ENCODE results near the gene GLYATL3.
"Not testable (repeated sequence)": the region's sequence is repeated elsewhere in the genome, so short reads cannot be mapped to it uniquely, and the experiment has no call there.

Gene GLYATL3

GRCh38 chr6:49499623-49500022 lies at the start of gene GLYATL3:
Gene GLYATL3 (plus strand): TSS chr6:49499923. CDS start chr6:49511991, 12,068 bp downstream.
- DNase-seq (ENCODE audit: low read depth in 1 of 2, low spot score in 1 of 2) = no peak

GRCh38 chr6:49453221-49453620 lies 46.5 kb upstream of the GLYATL3 start:
- DNase-seq (ENCODE audit: low read depth in 1 of 2, low spot score in 1 of 2) = no peak

GRCh38 chr6:49454787-49455709 lies 44.7 kb upstream of the GLYATL3 start:
- DNase-seq (ENCODE audit: low read depth in 1 of 2, low spot score in 1 of 2) = no peak

DNA sequence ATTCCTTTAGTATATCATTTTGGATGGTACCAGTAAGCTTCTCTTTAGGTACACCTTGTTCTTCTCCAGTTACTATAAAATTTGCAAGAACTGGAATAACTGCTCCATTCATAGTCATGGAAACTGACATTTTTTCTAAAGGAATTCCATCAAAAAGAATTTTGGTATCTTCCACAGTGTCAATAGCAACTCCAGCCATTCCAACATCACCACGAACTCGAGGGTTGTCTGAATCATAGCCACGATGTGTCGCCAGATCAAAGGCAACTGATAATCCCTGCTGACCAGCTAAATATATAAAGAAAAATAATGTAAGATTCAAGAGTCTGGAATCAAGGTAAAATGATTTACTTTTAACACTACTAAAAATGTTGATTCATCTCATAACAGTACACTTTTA lies 42.0 kb upstream of the GLYATL3 start:
- DNase-seq (ENCODE audit: low read depth in 1 of 2, low spot score in 1 of 2) = no peak

GRCh38 chr6:49462071-49462470 lies 37.7 kb upstream of the GLYATL3 start:
- DNase-seq (ENCODE audit: low read depth in 1 of 2, low spot score in 1 of 2) = no peak

DNA sequence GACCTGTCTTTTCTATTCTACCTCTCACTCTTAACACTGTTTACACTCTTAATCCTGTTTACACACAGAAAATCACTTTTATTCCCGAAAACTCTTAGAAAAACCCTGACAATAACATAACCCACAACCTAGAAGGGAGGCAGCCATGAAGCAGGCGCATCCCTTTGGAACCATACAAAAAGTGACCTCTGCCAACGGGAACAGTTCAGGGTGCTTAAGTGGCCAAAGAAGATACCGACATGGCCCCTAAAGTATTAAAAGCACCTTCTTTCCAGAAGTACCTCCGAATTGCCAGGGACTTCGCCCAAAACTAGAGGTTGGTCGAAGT lies 37.2 kb upstream of the GLYATL3 start:
- DNase-seq (ENCODE audit: low read depth in 1 of 2, low spot score in 1 of 2) = no peak

DNA sequence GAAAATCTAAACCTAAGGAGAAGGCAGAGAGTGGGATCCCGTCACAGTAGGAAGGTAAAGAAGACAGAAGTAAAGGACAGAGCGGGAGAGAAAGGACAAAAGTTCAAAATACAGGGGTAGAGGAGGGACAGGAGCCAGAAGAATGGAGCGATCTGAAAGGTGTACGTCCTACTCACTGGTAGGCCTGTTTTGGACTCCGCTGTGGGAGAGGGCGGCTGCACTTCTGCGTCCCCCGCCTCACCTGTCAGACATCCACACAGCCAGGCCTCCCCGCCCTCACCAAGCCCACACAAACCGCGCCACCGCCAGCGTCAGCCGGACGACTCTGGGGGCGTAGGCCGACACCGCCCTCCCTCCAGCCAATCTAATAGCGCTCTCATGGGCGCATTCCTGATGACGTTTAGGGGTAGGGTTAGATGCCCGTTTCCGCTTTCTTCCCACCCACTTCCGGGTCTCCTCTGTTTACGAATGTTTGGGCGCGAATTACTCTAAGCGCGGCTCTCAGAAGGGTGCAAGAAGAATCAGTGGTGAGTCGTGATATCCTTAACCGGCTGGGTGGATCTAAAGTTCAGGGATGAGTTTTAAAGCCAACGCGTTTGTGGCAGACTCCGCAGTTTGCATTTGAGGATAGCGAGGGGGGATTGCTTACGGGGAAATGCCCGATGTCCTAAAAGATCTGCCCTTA lies 36.7 kb upstream of the GLYATL3 start, which contains the start of the genes CENPQ and MMUT:
TSS of gene CENPQ (plus strand) at position 444 of the 685 bp plus-strand sequence. CDS start 6,807 bp downstream, outside the sequence.
TSS of gene MMUT (minus strand) at position 327 of the 685 bp plus-strand sequence. CDS start 3,787 bp downstream, outside the sequence.
- peak; percentile 68 to 90 for DNase-seq (ENCODE audit: low read depth in 1 of 2, low spot score in 1 of 2)

- no peak for DNase-seq (ENCODE audit: low read depth in 1 of 2, low spot score in 1 of 2)
Measured at GRCh38 chr6:49463612-49463967, 36.1 kb upstream of the GLYATL3 start.

DNA sequence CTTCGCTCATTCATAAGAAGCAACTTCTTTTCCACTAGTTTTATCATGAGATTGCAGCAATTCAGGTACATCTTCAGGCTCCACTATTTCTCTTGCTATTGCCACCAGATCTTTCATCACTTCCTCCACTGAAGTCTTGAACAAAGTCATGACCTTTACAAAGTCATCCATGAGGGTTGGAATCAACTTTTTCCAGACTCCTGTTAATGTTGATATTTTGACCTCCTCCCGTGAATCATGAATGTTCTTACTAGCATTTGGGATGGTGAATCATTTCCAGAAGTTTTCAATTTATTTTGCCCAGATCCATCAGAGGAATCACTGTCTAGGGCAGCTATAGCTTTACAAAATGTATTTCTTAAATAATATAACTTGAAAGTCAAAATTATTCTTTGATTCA lies 35.0 kb upstream of the GLYATL3 start:
- DNase-seq (ENCODE audit: low read depth in 1 of 2, low spot score in 1 of 2) = no peak

DNA sequence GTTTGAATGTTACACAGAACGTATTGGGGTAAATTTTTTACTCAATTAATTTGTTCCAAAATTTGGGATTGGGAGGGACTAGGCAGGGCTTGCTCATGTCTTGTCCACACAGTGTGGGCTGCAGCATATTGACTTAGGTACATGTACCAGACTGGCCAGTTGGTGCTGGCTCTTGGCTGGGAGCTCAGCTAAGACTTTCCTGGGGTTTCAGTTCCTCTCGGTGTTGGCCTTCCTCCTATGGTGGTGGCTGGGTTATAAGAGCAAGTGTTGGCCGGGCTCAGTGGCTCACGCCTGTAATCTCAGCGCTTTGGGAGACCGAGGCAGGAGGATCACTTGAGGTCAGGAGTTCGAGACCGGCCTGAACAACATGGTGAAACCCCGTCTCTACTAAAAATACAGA lies 31.7 kb upstream of the GLYATL3 start:
- no peak for DNase-seq (ENCODE audit: low read depth in 1 of 2, low spot score in 1 of 2)

DNA sequence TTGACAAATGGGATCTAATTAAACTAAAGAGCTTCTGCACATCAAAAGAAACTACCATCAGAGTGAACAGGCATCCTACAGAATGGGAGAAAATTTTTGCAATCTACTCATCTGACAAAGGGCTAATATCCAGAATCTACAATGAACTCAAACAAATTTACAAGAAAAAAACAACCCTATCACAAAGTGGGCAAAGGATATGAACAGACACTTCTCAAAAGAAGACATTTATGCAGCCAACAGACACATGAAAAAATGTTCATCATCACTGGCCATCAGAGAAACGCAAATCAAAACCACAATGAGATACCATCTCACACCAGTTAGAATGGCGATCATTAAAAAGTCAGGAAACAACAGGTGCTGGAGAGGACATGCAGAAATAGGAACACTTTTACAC lies 23.2 kb upstream of the GLYATL3 start:
- DNase-seq (ENCODE audit: low read depth in 1 of 2, low spot score in 1 of 2) = not testable (repeated sequence)

DNA sequence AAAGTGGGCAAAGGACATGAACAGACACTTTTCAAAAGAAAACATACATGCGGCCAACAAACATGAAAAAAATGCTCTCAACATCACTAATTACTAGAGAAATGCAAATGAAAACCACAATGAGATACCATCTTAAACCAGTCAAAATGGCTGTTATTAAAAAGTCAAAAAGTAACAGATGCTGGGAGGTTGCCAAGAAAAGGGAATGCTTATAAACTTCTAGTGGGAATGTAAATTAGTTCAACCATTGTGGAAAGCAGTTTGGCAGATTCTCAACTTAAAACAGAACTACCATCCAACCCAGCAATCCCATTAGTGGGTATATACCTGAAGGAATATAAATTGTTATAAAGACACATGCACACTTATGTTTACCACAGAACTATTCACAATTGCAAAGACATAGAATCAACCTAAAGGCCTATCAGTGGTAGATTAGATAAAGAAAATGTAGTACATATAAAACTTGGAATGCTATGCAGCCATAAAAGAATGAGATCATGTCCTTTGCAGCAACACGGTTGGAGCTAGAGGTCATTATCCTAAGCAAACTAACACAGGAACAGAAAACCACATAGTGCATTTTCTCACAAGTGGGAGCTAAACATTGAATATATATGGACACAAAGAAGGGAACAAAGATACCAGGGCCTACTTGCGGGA lies 20.3 kb upstream of the GLYATL3 start:
- no peak for DNase-seq (ENCODE audit: low read depth in 1 of 2, low spot score in 1 of 2)

GRCh38 chr6:49481846-49482245 lies 17.9 kb upstream of the GLYATL3 start:
- DNase-seq (ENCODE audit: low read depth in 1 of 2, low spot score in 1 of 2) = not testable (repeated sequence)

GRCh38 chr6:49483380-49483779 lies 16.3 kb upstream of the GLYATL3 start:
- not testable (repeated sequence) for DNase-seq (ENCODE audit: low read depth in 1 of 2, low spot score in 1 of 2)

- no peak for DNase-seq (ENCODE audit: low read depth in 1 of 2, low spot score in 1 of 2)
Measured at GRCh38 chr6:49490633-49491032, 9.1 kb upstream of the GLYATL3 start.

- DNase-seq (ENCODE audit: low read depth in 1 of 2, low spot score in 1 of 2) = no peak
Measured at GRCh38 chr6:49497304-49497703, 2.4 kb upstream of the GLYATL3 start.

DNA sequence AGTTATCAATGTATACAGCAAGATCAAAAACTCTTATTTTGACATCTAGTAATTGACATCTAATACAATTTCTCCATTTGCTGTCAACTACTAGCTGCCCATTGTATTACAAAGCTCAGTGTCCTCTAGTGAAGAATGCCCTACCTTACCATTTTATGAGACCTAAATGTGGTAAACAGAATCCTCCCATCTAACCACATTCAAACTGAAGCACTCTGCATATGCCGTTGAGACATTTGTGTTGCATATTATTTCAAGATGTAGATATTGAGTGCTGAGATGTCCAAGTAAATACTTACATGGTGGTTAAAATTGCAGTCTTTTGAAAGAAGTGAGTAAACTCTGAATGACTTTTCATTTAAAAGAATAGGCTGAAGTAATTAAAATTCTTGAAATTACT lies 597 bp upstream of the GLYATL3 start:
- no peak for DNase-seq (ENCODE audit: low read depth in 1 of 2, low spot score in 1 of 2)

DNA sequence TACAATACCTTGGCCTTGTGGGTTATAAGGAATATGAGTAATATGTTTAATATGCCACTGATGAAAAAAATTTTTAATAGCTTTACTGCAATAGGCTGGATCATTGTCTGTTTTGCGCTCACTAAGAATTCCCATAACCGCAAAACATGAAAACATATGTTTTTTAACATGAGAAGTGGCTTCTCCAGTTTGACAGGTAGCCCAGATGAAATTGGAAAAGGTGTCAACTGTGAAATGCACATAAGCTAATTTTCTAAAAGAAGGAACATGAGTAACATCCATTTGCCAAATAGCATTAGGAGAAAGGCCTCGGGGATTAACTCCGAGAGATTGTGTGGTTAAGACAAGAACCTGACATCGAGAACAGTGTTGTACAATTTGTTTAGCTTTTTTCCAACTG lies 4.9 kb downstream of the GLYATL3 start:
- no peak for DNase-seq (ENCODE audit: low read depth in 1 of 2, low spot score in 1 of 2)

GRCh38 chr6:49506569-49507111 lies 6.9 kb downstream of the GLYATL3 start:
- DNase-seq (ENCODE audit: low read depth in 1 of 2, low spot score in 1 of 2) = no peak

DNA sequence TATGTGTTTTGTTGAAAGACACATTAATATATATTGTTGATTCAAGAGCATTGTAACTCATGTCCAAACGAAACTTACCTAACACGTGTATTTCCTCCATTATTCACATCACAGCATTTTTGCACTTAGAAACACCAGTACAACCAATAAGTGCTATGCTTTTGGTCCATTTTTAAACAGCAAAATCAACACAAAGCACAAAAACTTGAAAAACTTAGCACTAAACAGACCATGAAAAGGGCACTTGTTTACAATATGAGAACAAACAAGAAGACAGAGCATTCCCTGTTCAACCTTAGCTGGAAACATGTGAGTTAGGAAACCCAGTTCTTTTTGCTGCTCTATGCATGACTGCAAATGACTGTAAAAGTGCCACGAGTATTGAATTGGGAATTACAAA lies 9.6 kb downstream of the GLYATL3 start:
- DNase-seq (ENCODE audit: low read depth in 1 of 2, low spot score in 1 of 2) = no peak
